ENCODE results near the gene LRSAM1. TPM values are rescaled to one million over a fixed set of nuclear protein-coding genes. Genes with fewer than 3 reads are reported as not detected.

LRSAM1 gene
- total RNA-seq, 1 donor from 2014 or later, result 27.5 TPM

DNA sequence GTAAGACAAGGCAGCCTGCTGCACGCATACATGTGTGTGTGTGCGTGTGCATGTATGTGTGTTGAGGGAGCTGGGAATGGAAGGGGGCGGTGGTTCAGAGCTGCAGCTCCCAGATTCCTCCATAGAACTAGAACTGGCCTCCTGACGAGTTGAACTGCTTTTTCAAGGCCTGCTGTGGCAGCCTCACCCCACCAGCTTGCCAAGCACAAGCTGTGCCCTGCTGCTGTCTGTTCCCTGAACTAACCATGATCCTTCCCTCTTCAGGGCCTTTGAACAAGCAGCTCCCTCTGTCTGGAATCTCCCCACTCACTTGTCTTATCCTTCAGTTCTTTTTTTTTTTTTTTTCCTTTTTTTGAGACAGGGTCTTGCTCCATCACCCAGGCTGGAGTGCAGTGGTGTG is 22.6 kb downstream of the LRSAM1 start:
- no peaks in the 10 kb centered on the region for H3K4me1 Mint-ChIP-seq (ENCODE audit: low read depth)
- H3K4me3 Mint-ChIP-seq (ENCODE audit: unreplicated experiment), result no peak overlapping the region
- DNase-seq (ENCODE audit: low spot score), result no peak
- H3K27me3 Mint-ChIP-seq (ENCODE audit: low read depth), result no peaks in the 10 kb centered on the region
- no peaks in the 10 kb centered on the region for H3K9me3 Mint-ChIP-seq (ENCODE audit: low read depth)
- TF ChIP-seq, protein P1, sequence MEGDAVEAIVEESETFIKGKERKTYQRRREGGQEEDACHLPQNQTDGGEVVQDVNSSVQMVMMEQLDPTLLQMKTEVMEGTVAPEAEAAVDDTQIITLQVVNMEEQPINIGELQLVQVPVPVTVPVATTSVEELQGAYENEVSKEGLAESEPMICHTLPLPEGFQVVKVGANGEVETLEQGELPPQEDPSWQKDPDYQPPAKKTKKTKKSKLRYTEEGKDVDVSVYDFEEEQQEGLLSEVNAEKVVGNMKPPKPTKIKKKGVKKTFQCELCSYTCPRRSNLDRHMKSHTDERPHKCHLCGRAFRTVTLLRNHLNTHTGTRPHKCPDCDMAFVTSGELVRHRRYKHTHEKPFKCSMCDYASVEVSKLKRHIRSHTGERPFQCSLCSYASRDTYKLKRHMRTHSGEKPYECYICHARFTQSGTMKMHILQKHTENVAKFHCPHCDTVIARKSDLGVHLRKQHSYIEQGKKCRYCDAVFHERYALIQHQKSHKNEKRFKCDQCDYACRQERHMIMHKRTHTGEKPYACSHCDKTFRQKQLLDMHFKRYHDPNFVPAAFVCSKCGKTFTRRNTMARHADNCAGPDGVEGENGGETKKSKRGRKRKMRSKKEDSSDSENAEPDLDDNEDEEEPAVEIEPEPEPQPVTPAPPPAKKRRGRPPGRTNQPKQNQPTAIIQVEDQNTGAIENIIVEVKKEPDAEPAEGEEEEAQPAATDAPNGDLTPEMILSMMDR (IDR thresholded peaks at IDR 0.05), result no peak
- no peak overlapping the region for H3K27ac Mint-ChIP-seq (ENCODE audit: unreplicated experiment)
- peaks cover 18% of the 10 kb centered on the region for H3K36me3 Mint-ChIP-seq (ENCODE audit: low read depth)

DNA sequence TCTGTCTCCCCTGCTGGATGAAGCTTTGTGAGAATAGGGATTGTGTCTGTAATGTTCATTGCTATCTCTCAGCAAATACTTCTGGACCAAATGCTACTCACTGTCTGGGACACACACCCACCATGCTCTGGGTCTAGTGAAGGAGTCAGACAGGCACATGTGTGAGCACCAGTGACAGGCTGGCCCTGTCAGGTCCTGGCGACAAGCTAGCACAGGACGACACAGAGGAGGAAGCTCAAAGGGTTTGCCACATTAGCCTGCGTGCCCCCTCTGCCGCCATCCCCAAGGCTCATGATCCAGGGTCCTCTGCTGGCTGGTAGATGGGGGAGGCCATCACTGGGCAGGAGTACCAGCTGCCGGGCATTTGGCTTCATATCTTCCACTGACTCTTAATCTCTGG is 23.3 kb downstream of the LRSAM1 start:
- Mint-ChIP-seq H3K36me3 (ENCODE audit: low read depth) (peaks cover 17% of the 10 kb centered on the region), H3K4me1 (ENCODE audit: low read depth) (no peaks in the 10 kb centered on the region), H3K4me3 (ENCODE audit: unreplicated experiment) (no peak overlapping the region), H3K27me3 (ENCODE audit: low read depth) (no peaks in the 10 kb centered on the region), H3K9me3 (ENCODE audit: low read depth) (no peaks in the 10 kb centered on the region), H3K27ac (ENCODE audit: unreplicated experiment) (no peak overlapping the region)
- TF ChIP-seq, protein P1 (IDR thresholded peaks at IDR 0.05), result no peak
- no peak for DNase-seq (ENCODE audit: low spot score)

- DNase-seq (ENCODE audit: low spot score), result no peak
- Mint-ChIP-seq H3K4me1 (ENCODE audit: low read depth) (no peaks in the 10 kb centered on the region), H3K27ac (ENCODE audit: unreplicated experiment) (no peak overlapping the region), H3K4me3 (ENCODE audit: unreplicated experiment) (no peak overlapping the region), H3K9me3 (ENCODE audit: low read depth) (no peaks in the 10 kb centered on the region), H3K27me3 (ENCODE audit: low read depth) (no peaks in the 10 kb centered on the region), H3K36me3 (ENCODE audit: low read depth) (peaks cover 18% of the 10 kb centered on the region)
- TF ChIP-seq, protein P1 (IDR thresholded peaks at IDR 0.05), result no peak
Measured at GRCh38 chr9:127479507-127480081, 28.3 kb downstream of the LRSAM1 start.

DNA sequence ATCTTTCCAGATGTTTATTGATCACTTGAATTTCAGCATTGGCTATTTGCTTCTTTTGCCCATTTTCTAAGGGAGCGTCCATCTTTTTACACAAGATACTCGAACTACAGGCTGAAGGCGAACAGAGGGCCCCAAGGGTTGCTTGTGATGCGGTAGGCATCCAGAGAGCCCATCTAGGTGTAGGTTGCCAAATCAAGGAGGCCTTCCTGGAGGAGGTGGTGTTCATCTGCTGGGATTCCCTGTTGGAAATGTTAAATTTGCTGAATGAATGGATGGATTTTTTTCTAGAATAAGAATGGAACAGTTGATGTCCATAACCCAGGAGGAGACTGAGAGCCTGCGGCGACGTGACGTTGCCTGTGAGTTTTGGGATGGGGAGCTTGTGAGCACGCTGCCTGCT is 31.4 kb downstream of the LRSAM1 start:
- Mint-ChIP-seq H3K9me3 (ENCODE audit: low read depth) (no peaks in the 10 kb centered on the region), H3K4me3 (ENCODE audit: unreplicated experiment) (no peak overlapping the region), H3K27me3 (ENCODE audit: low read depth) (no peaks in the 10 kb centered on the region), H3K4me1 (ENCODE audit: low read depth) (no peaks in the 10 kb centered on the region), H3K36me3 (ENCODE audit: low read depth) (peaks cover 22% of the 10 kb centered on the region), H3K27ac (ENCODE audit: unreplicated experiment) (no peak overlapping the region)
- TF ChIP-seq, protein P1 (IDR thresholded peaks at IDR 0.05), result no peak
- no peak for DNase-seq (ENCODE audit: low spot score)

DNA sequence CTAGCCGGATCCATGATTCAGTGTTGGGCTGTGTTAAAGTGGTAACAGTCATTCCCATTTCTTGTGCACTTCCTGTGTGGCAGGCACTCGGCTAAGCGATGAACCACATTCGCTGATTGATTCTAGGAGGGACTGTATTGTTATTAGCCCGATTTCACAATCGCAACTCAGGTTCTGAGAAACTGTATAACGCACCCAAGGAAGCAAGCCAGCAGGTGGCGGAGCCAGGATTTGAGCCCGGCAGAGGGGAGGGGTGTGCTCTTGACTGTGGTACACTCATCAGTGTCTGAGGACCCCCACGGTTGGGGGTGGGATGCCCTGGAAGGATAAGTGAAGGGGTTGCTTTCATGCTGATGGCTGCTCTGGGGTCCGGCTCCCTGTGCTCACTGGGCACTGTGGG is 34.7 kb downstream of the LRSAM1 start:
- no peaks in the 10 kb centered on the region for H3K4me1 Mint-ChIP-seq (ENCODE audit: low read depth)
- H3K4me3 Mint-ChIP-seq (ENCODE audit: unreplicated experiment), result no peak overlapping the region
- no peaks in the 10 kb centered on the region for H3K27me3 Mint-ChIP-seq (ENCODE audit: low read depth)
- no peak for DNase-seq (ENCODE audit: low spot score)
- peaks cover 22% of the 10 kb centered on the region for H3K36me3 Mint-ChIP-seq (ENCODE audit: low read depth)
- TF ChIP-seq, protein P1 (IDR thresholded peaks at IDR 0.05), result peak; percentile 15
- H3K9me3 Mint-ChIP-seq (ENCODE audit: low read depth), result no peaks in the 10 kb centered on the region
- H3K27ac Mint-ChIP-seq (ENCODE audit: unreplicated experiment), result no peak overlapping the region

Data from chondrocyte (in vitro differentiated cells).